Measurements from ENCODE around the gene PLEKHA7. TPM values are rescaled to one million over a fixed set of nuclear protein-coding genes. Genes with fewer than 3 reads are reported as not detected.

Gene PLEKHA7
- total and polyA plus RNA-seq, 2 of the 13 experiments (the other 11 are each of a cell fraction or from before 2014, with no cell fraction given), result 17.5 to 18.7 TPM

DNA sequence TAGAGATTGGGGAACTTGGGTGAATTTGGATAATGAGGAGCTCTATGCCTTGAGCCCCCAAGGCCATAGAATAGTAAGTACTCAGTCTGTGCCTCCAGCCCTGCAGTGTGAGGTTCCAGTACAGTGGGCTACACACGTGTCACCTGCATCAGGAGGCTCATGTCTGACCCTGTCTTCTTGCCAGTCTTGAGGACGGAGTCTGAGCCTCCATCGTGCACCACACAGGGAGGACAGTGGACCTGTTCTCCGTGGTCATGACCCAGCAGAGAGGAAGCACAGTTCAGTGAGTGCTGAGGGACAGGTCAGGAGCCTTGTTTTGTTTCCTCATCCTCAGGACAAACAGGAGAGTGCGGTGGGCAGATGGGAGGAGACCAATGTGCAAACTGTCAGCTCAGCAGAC lies 32.5 kb upstream of the PLEKHA7 start:
- H2AFZ ChIP-seq (ENCODE audit: low read length), result no peak overlapping the region
- peak overlapping the region; percentile 58 for H3K4me2 ChIP-seq (ENCODE audit: low read depth, low read length)
- no peaks in the 10 kb centered on the region for H3K27me3 ChIP-seq (ENCODE audit: control insufficient read depth in 1 of 2, insufficient read depth in 2 of 2, low read length in 2 of 2)
- in situ Hi-C loops (cut with HindIII; ENCODE audit: extremely low pct_ligation_motif_present, low pct_unique_long_range_greater_than_20kb), result no loop called here
- H4K20me1 ChIP-seq (ENCODE audit: insufficient read depth, low read length), result no peaks in the 10 kb centered on the region
- 20% methylated on average over 1 of the region's 5 CpGs for whole genome bisulfite sequencing (ENCODE audit: low lambda C conversion rate)
- POLR2A ChIA-PET, result no interaction called here
- no peaks in the 10 kb centered on the region for H3K36me3 ChIP-seq (replicated peaks in 1 of 2; ENCODE audit: control insufficient read depth in 1 of 2, insufficient read depth in 2 of 2, low read length in 2 of 2)
- no peak overlapping the region for H3K9ac ChIP-seq (ENCODE audit: insufficient read depth, low read depth, low read length)
- DNase-seq (ENCODE audit: low spot score), result no peak
- 0 out of 6 replicates have a peak overlapping the region, but pooled peaks of 1 of the 3 experiments have one; percentile 25 for H3K4me3 ChIP-seq (replicated peaks in 1 of 3; ENCODE audit: insufficient read depth in 1 of 3, low read depth in 2 of 3, low read length in 3 of 3)
- no TSS peak for BruUV-seq (replicated peaks)
- H3K79me2 ChIP-seq (ENCODE audit: insufficient read depth, low read length), result no peaks in the 10 kb centered on the region
- CTCF ChIA-PET (ENCODE audit: low intra/inter-chr PET ratio, low total read pairs), result no interaction called here
- H3K9me3 ChIP-seq (ENCODE audit: low read length), result no peaks in the 10 kb centered on the region
- ATAC-seq, result no peak
- intact Hi-C loops (cut with micrococcal nuclease; ENCODE audit: unreplicated experiment), result loop anchor here (2.0 kb wide), 1 partner anchor 34 kb away; no protein-coding TSS in a partner anchor
- no peak for FAIRE-seq
- H3K4me1 ChIP-seq (ENCODE audit: insufficient read depth, low read length), result peaks cover 42% of the 10 kb centered on the region
- peak overlapping the region; percentile 55 for H3K27ac ChIP-seq (ENCODE audit: extremely low read length, insufficient read depth, low read length)
- TF ChIP-seq, protein P1, sequence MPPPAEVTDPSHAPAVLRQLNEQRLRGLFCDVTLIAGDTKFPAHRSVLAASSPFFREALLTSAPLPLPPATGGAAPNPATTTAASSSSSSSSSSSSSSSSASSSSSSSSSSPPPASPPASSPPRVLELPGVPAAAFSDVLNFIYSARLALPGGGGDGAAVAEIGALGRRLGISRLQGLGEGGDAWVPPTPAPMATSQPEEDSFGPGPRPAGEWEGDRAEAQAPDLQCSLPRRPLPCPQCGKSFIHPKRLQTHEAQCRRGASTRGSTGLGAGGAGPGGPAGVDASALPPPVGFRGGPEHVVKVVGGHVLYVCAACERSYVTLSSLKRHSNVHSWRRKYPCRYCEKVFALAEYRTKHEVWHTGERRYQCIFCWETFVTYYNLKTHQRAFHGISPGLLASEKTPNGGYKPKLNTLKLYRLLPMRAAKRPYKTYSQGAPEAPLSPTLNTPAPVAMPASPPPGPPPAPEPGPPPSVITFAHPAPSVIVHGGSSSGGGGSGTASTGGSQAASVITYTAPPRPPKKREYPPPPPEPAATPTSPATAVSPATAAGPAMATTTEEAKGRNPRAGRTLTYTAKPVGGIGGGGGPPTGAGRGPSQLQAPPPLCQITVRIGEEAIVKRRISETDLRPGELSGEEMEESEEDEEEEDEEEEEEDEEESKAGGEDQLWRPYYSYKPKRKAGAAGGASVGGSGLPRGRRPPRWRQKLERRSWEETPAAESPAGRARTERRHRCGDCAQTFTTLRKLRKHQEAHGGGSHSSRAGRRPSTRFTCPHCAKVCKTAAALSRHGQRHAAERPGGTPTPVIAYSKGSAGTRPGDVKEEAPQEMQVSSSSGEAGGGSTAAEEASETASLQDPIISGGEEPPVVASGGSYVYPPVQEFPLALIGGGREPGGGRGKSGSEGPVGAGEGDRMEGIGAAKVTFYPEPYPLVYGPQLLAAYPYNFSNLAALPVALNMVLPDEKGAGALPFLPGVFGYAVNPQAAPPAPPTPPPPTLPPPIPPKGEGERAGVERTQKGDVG (CRISPR knock-in tag; IDR thresholded peaks at IDR 0.05; ENCODE audit: borderline replicate concordance), result no peak
- TF ChIP-seq, protein P2, sequence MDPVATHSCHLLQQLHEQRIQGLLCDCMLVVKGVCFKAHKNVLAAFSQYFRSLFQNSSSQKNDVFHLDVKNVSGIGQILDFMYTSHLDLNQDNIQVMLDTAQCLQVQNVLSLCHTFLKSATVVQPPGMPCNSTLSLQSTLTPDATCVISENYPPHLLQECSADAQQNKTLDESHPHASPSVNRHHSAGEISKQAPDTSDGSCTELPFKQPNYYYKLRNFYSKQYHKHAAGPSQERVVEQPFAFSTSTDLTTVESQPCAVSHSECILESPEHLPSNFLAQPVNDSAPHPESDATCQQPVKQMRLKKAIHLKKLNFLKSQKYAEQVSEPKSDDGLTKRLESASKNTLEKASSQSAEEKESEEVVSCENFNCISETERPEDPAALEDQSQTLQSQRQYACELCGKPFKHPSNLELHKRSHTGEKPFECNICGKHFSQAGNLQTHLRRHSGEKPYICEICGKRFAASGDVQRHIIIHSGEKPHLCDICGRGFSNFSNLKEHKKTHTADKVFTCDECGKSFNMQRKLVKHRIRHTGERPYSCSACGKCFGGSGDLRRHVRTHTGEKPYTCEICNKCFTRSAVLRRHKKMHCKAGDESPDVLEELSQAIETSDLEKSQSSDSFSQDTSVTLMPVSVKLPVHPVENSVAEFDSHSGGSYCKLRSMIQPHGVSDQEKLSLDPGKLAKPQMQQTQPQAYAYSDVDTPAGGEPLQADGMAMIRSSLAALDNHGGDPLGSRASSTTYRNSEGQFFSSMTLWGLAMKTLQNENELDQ (CRISPR knock-in tag; IDR thresholded peaks at IDR 0.05; ENCODE audit: borderline replicate concordance), result no peak
- TF ChIP-seq, protein P3, sequence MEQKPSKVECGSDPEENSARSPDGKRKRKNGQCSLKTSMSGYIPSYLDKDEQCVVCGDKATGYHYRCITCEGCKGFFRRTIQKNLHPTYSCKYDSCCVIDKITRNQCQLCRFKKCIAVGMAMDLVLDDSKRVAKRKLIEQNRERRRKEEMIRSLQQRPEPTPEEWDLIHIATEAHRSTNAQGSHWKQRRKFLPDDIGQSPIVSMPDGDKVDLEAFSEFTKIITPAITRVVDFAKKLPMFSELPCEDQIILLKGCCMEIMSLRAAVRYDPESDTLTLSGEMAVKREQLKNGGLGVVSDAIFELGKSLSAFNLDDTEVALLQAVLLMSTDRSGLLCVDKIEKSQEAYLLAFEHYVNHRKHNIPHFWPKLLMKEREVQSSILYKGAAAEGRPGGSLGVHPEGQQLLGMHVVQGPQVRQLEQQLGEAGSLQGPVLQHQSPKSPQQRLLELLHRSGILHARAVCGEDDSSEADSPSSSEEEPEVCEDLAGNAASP (CRISPR knock-in tag; IDR thresholded peaks at IDR 0.05; ENCODE audit: borderline replicate concordance), result no peak
- no peak for TF ChIP-seq ZNF383 (CRISPR knock-in tag; IDR thresholded peaks at IDR 0.05; ENCODE audit: borderline replicate concordance)
- no peak for TF ChIP-seq ZNF33B (CRISPR knock-in tag; IDR thresholded peaks at IDR 0.05)
- TF ChIP-seq, protein P4, sequence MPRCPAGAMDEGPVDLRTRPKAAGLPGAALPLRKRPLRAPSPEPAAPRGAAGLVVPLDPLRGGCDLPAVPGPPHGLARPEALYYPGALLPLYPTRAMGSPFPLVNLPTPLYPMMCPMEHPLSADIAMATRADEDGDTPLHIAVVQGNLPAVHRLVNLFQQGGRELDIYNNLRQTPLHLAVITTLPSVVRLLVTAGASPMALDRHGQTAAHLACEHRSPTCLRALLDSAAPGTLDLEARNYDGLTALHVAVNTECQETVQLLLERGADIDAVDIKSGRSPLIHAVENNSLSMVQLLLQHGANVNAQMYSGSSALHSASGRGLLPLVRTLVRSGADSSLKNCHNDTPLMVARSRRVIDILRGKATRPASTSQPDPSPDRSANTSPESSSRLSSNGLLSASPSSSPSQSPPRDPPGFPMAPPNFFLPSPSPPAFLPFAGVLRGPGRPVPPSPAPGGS (CRISPR knock-in tag; IDR thresholded peaks at IDR 0.05), result no peak
- 0 out of 2 replicates have a peak, but pooled peaks have one; percentile 18 for TF ChIP-seq ELF3 (CRISPR knock-in tag; IDR thresholded peaks at IDR 0.05)
- no peak for TF ChIP-seq ZNF260 (CRISPR knock-in tag; IDR thresholded peaks at IDR 0.05; ENCODE audit: borderline replicate concordance, low read depth)
- TF ChIP-seq, protein P5, sequence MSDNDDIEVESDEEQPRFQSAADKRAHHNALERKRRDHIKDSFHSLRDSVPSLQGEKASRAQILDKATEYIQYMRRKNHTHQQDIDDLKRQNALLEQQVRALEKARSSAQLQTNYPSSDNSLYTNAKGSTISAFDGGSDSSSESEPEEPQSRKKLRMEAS (IDR thresholded peaks at IDR 0.05), result no peak
- TF ChIP-seq JDP2 (CRISPR knock-in tag; IDR thresholded peaks at IDR 0.05; ENCODE audit: borderline replicate concordance), result no peak
- peak; percentile 48; the same call in 1 of the 2 replicates for TF ChIP-seq ZNF263 (CRISPR knock-in tag; IDR thresholded peaks at IDR 0.05)
- TF ChIP-seq RXRA (CRISPR knock-in tag; IDR thresholded peaks at IDR 0.05), result no peak
- TF ChIP-seq GATAD2A (CRISPR knock-in tag; IDR thresholded peaks at IDR 0.05), result 0 out of 2 replicates have a peak, but pooled peaks have one; percentile 20
- TF ChIP-seq, protein P6, sequence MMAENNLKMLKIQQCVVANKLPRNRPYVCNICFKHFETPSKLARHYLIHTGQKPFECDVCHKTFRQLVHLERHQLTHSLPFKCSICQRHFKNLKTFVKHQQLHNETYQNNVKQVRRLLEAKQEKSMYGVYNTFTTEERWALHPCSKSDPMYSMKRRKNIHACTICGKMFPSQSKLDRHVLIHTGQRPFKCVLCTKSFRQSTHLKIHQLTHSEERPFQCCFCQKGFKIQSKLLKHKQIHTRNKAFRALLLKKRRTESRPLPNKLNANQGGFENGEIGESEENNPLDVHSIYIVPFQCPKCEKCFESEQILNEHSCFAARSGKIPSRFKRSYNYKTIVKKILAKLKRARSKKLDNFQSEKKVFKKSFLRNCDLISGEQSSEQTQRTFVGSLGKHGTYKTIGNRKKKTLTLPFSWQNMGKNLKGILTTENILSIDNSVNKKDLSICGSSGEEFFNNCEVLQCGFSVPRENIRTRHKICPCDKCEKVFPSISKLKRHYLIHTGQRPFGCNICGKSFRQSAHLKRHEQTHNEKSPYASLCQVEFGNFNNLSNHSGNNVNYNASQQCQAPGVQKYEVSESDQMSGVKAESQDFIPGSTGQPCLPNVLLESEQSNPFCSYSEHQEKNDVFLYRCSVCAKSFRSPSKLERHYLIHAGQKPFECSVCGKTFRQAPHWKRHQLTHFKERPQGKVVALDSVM (CRISPR knock-in tag; IDR thresholded peaks at IDR 0.05), result peak; percentile 60; the same call in 1 of the 2 replicates
